ENCODE measurements around the gene GLB1L2.
"Not testable (repeated sequence)": the region's sequence is repeated elsewhere in the genome, so short reads cannot be mapped to it uniquely, and the experiment has no call there.

GLB1L2 gene

DNA sequence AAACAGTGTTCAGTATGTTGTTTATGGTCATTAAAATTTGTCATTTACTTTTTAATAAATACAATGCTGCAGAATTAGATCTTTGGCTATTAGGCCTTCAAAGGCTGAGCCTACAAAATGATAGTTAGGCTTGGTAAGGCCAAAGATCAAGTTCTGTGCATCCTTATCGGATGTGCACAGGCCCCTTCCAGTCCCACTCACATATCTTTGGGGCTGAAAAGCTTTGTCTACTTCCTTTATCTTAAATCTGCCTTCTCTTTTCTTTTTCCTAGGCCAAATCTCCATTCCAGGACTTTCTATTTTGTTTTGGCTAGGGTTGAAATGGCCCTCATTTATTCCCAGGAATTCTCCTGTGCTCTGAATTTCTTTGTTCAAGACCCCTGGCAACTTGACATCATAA is 3.4 kb upstream of the GLB1L2 start:
- no peak for ATAC-seq

DNA sequence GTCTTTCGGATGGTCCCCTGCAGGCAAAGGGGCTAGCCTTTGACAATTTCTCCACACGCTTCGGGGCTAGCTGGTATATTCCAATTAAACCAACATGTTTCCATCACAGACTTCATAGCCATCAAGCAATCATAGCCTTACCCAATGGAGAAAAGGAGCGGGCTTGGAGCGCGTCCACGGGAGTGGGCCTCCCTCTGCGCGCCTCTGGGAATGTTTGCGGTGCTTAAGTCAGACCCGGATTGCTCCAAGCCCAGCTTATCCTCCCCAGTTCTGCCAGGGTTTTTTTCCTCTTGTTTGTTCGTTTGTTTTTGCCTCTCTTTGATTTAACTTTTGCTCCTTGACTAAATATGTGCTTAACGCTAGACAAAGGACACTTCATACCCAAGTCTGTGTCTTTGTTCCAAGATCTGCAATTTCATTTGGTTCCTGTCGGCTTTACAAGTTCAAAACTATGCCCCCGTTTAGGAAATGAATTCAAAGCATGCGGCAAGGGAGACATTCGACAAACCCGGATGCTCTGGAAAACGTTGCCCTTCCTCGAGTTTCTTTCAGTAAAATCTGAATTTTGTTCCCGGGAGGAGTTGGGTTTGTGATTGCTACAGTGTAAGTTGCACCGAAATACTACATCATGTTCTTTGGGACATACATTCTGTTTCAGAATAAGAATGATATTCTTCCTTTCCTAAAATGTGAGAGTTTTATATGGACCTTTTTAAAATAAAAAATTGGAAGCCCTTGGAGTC is 1.0 kb upstream of the GLB1L2 start:
- ATAC-seq = no peak

DNA sequence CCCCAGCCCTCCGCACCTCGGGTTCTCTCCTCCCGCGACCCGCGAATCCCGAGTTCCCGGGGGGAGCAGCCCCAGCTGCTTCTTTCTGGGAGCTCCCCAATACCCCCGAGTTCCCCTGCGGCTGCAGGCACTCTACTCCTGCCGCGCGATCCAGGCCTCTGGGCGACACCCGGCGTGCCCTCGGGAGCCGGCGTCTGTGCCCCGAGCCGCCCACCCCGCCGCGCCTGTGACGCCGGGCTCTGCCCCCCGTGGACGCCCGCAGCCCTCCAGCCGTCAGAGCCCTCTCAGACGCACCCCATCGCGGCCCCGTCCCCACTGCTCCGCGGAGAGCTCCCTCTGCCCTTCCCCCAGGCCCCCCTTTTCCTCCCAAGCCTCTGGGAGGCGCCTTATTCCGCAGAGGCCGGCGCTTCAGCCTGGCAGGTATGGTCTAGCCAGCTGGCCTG is 422 bp downstream of the GLB1L2 start:
- ATAC-seq = peak; percentile 12 to 31

DNA sequence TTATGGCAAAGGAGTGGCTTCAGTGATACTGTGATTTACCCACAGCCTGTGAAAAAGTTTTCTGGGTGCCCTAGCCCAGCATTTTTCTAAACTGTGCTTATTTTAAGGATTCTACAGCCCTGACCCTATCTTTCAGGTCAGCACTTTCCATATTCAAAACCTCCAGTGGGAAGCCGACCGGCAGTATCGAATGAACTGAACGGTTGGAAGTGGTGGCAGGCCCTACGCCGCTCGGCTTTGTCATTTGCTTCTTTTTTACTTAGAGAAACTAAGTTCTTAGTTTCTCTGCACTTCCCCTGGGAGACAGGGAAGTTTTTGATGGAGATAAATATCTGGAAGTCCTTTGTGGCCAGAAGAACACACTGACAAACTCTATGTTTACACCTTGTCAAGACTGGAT is 994 bp downstream of the GLB1L2 start:
- ATAC-seq = no peak

DNA sequence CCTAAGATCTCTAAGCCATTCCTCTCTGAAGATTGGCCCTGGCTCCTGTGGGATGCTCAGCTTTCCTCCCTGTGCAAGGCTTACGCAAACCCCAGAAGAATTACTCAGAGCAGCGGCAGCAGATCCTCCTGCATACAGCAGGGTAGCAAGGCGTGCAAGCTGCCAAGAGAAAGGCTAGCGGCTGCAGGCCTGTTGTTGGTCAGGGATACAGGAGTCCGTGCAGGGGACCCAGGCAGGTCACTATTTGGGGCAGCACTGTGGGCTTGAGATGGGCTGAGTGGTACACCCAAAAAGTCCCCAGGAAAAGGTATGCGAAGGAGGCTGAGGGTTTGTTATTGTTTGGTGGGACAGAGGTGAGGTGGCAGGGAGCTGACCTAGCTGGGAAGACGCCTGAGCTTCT is 1.5 kb downstream of the GLB1L2 start:
- ATAC-seq = no peak

DNA sequence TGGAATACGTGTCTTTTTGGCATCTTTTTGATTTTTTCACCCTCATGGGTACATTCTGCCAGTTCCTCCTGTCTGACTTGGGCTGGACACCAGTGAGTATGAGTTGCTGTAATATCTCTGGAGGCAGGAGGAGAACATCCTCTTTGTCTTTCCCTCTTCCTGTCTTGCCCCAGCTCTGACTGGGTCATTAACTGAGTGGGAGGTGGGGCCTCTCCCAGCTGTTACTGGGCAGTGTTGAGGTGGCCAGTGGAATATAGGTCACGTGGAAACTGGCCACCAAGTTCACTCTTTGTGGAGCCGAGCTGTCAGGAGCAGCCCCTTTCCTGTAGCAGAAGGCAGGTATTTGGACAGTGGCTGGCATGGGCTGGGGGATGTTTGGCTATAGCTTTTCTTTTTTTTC is 2.2 kb downstream of the GLB1L2 start:
- no peak for ATAC-seq

DNA sequence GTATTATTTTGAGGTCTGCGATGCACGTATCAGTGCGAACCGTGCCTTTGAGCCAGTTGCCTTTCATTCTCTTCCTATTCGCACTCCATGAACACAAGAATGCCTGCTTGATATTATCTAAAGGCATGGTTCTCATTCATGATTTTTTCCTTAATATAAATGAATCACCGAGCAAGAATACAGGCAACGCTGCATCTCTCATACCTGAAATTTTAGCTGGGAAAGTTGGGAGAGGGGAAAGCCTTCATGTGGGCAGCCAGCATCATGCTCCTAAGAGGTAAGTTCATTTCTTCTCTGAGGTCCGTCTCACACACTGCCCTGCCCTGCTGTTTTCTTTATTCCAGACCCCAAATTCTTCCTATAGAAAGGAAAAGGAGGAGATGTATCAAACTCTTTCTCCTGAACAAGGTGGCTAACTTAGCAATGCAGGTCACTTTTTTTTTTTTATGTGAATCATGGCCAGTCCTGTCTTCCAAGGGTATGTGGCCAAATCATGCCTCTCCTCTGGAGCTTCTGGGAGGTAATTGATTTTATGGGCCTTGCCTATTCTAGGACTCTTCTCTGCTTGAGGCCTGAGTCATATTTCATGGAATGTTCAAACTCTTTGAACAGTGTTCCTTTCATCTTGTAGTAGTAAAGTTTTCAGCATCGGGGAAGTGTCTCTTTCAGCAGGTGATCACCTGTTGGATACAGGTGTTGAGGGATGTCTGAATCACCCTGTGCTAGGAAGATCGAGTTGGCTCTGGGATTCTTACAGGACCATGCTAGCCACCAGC is 3.2 kb downstream of the GLB1L2 start:
- no peak for ATAC-seq

DNA sequence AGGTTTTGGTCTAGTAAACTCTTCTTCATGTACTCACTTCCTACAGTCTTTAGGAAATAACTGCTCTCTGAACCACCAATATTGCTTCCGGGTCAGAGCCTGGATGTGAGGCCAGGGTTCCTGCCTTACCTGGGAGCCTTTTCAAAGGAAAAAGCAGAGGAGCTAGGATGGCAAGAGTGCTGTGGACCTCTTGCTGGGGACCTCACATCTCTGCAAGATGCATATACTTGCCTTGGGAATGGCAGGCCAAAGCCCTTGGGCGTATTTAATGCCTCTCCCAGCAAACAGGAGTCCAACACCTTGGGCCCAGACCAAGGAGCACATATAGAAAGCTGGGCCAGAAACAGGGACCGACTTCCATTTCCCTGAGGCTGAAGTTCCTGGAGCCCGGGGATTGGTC is 5.3 kb downstream of the GLB1L2 start:
- ATAC-seq = no peak

DNA sequence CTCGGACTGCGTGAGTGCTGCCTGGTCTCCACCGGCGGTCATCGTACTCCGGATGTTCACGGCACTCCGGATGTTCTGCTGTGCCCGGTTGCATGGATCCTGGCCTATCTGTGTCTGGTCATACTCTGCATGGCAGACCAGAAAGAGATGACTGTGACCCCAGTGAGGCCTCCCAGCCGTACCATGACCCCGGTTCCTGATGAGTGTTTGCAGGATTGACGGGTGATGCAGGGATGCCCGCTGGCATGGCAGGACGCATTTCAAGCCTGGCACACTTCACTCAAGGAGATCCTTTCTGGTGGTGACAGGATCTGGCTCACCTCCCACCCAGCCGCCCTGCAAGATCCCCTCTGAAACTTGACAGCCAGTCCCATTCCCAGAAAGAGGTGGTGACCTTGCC is 6.3 kb downstream of the GLB1L2 start:
- no peak for ATAC-seq

DNA sequence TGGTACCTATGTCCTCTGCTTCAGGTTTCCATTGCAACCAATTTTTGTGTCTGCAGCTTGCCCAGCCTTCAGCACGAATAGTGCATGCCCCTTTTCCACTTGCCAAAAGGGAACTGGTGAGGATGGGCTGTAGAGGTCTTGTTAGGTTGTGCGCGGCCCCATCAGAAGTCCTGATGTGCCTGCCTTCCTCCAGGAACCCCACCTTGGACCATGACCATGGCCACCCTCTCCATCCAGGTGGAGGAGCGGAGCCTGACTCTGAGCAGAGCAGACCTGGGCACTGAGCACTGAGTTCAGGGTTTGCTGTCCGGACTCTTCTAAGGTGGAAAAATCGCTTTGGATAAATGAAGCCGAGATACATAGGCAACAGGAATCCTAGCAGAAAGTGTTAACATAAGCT is 6.9 kb downstream of the GLB1L2 start:
- no peak for ATAC-seq

DNA sequence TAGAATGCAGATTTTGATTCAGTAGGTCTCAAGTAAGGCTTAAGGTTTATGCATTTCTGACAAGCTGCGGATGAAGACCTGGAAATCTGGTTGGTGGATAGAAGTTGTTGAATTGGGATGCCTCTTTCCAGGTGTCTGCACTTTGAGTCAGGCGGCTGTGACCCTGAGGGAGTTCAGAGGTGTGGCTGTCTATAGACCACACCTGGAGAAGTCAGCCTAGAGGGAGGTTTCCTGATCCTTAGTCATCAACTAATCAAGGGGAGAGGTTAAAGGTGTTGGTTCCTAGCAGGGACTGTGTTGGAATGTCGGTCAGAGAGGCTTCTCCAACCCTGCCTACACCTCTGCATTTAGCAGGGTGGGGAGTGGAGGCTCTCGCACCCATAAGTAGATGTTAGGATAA is 8.0 kb downstream of the GLB1L2 start:
- ATAC-seq = no peak

DNA sequence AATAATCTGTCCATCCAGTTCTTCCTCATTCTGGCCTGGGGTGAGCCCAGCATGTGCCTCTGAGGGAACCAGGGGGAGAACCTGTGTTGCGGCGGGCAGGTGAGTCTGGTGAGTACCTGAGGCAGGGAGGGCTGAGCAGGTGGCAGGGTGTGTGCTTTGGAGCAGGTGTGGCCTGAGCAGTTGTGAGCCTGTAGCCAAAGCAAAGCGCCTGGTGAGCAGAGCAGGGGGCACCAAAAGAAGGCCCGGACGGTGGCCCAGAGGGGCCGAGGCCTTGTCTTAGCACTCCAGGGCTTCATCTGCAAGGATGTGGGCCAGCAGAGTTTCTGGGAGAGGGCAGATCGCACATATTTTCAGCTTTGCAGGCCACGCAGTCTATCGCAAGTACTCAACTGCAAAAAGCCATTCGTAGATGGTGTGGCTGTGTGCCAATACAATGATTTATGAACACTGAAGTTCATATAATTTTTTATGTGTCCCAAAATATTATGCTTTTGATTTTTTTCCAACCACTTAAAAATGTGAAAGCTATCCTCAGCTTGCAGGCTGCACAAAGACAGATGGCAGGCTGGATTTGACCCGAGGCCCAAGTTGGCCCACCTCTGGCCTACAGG is 8.7 kb downstream of the GLB1L2 start:
- ATAC-seq = no peak

DNA sequence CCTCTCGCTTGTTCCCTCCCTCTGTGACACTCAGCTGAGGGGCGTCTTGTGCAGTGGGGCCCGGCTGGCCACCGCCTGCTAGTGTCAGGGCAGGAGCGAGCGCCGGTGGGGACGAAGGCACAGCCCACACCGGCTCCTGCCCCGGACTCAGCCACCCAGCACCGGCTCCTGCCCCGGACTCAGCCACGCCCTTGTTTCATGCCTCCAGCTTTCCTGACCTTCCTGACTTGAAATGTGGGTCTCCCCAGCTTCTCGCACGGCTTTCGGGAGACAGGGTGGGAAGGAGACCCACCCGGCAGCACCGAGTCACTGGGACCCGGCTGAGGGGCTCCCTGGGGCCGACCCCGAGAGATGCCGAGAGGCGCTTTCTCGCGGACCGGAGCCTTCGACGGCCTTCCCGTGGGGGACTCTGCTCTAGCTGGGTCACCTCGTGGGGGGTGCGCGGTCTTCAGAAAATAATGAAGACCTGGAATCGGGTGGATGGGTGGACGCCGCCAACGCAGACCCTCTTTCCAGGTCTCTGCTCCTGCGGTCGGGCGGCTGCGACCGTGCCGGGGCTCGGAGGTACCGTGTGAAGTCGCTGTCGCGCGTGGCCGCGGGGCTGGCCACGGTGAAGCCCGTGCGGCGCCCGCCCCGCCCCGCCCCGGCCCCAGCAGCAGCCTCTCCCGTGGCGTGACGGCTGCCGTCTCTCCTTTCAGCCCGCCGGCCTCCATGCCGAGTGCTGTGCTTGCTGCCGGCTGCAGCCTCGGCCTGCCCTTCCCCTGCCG is 10.2 kb downstream of the GLB1L2 start:
- no peak for ATAC-seq

DNA sequence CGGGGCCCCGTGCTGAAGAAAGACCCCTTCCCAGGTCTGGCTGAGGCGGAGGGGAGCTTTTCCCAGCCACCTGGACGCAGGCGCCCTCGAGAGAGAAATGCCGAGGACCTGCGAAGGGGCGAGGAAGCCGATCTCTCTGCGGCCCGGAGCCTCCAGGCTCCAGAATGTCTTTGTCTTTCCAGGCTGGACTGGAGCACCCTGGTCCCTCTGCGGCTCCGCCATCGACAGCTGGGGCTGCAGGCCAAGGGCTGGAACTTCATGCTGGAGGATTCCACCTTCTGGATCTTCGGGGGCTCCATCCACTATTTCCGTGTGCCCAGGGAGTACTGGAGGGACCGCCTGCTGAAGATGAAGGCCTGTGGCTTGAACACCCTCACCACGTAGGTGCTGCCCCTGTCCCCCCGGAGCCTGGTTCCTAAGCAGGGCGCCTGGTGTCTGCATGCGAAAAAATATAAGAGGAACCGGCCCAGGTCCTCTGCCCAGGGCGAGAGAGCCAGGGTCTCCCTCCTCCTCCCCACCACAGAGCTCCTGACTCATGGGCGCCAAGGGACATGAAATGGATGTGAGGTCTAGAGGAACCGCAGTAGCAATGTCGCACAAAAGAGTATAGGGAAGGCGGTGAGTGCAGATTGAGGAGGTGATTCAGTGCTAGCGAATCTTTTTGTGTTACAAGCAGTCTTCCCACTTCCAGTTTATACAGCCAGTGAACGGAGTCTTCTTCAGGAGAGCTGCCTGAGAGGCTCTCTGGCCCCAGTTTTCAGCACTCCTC is 11.0 kb downstream of the GLB1L2 start:
- no peak for ATAC-seq

DNA sequence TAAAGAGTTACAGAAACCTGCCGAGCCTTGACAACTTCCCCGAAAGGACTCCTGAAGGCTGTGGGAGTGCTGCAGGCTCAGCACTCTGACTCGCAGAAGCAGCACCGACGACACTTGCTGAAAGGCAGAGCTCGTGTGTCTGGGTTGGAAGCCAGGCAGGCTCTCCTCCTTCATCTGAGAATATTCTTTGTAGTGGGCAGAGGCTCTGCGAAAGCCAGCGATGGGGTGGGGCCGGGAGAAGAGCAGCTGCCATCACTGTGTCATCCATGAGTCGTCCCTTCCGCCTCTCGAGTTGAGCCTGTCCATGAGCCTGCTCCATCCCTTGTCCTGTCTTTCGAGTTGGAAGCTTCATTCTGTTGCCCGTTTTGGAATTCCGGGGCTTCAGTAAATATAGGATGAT is 11.9 kb downstream of the GLB1L2 start:
- no peak for ATAC-seq

DNA sequence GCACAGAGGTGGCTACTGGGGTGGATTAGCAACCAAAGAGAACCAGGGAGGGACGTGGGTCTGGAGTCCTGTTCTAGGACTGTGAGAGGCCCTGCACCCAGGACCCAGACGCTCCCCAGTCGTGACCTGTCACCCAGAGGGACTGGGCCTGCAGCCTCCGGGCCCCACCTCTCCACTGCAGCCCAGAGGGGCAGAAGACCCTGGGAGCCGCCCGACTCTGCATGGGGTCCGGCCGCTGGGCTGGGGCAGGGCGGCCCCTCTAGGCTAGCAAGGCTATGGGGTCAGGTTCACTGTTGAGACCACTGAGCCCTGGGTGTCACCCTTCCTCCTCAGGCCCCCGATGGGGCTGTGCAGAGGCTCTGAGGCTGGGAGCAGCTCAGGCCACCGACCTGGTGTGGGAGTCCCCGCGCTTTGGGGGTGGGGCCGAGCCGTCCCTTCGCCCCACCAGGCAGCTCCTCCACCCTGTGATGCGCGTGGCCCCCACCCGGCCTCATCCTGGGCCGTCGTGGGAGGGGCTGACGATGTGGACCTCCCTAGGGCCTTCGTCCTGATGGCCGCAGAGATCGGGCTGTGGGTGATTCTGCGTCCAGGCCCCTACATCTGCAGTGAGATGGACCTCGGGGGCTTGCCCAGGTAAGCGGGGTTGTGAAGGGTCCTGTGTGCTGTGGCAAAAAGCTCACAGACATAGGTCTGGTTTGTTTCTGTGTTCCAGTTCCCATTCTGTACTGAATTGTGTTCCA is 12.9 kb downstream of the GLB1L2 start:
- not testable (repeated sequence) for ATAC-seq

DNA sequence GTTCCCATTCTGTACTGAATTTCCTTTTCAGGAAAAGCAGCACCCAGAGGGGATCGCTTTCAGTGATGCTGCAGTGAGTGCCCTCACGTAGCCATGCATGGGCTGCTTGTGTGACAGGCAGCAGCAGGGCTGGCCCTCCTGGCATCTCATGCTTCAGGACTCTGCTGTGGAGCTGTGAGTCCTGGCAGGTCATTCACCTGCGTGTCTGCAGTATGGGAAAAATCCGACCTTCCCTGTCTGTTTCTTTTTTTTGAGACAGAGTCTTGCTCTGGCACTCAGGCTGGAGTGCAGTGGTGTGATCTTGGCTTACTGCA is 13.4 kb downstream of the GLB1L2 start:
- no peak for ATAC-seq

DNA sequence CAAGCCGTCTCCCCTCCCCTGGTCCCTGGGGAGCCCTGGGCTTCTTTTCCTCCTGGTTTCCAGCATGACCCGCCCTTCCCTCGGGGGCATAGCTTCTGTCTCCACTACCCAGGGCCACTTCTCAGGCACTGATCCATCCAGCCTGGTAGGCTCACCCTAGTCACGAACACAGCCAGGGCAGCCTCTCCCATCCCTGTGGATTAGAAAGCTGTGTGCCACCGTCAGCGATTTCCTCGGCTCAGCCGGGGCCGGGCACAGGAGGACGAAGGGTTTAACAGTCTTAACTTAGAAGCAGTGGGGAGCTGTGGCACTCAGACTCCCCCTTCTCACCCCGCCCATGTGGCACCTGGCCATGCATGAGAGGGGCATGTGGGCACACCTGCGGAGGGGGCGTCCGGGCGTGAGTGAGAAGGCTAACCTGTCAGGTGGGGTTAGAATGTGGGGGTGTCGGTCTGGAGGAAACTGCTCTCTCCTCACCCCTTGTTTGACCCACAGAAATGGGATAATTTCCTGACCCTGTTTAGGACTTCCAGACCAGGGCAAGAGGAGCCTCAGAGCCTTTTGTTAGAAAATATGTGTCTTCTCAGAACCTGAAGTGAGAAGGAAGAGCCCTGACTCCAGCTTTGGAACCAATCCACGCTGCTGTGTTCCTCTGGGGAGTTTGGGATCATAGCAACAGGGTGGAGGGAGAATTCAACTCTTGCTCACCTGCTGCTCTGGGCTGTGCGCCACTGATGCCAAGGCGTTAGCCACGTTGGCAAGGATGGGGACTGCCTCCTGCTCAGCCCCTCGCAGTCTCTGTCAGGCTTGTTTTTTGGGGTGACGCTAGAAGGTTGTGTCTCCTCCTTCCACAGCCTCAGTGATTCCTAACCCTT is 14.6 kb downstream of the GLB1L2 start:
- no peak for ATAC-seq

DNA sequence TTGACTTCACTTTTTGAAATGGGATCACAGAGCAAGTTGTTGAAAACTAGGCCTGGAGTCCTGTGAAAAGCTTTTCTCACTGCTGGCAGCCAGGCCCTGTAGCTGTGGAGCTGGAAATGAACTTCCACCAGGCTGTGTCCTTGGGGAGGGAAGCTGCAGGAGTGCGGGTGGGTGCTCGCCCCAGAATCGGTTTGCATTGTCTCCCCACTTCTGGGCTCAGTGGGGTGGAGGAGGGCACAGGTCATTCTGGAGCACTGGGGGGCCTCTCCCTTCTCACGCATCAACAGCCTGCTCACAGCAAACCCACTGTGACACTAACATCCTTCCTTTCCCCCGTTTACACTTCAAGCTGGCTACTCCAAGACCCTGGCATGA is 15.2 kb downstream of the GLB1L2 start:
- no peak for ATAC-seq

DNA sequence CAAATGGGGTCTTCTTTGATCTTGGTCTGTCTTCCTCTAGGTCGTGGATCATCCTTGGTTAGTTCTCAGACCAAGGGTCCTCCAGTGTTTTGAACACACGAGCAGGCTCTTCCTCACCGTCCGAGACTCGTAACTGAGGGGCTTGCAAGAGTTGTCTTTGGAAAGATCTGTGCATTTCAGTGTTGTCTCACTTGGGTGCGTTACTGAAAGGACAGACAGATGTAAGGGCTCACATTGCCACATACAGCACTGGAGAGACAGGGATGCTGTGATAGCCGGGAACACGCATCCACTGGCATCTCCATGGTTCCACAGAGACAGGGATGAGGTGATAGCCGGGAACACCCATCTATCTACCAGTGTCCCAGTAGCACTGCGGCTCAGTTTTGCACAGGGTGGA is 15.7 kb downstream of the GLB1L2 start:
- ATAC-seq = no peak
